NCI-H1417 (cell line): ENCODE measurements around the gene ADISSP.

Experiments
- DNase-seq, 3 experiments: peaks; one replicate each; lab custom pipeline; 2025; lab: John Stamatoyannopoulos, UW

The ADISSP gene

GRCh38 chr20:3714092-3714491 is 53.5 kb downstream of the ADISSP start:
- DNase-seq = no peak

- DNase-seq = no peak
Observed at GRCh38 chr20:3712279-3712873, 55.2 kb downstream of the ADISSP start, which contains the start of gene SIGLEC1. Gene SIGLEC1, minus strand, starts transcription at chr20:3712600. Its CDS starts 5,472 bp downstream, at chr20:3707128.

GRCh38 chr20:3711484-3711941 is 56.0 kb downstream of the ADISSP start:
- no peak for DNase-seq

GRCh38 chr20:3710703-3711483 is 56.7 kb downstream of the ADISSP start:
- peak; percentile 55 to 73 (median 61) for DNase-seq

GRCh38 chr20:3710011-3710466 is 57.5 kb downstream of the ADISSP start:
- no peak for DNase-seq

GRCh38 chr20:3707508-3707899 is 60.0 kb downstream of the ADISSP start:
- no peak for DNase-seq

GRCh38 chr20:3706774-3707507 is 60.6 kb downstream of the ADISSP start:
- DNase-seq = no peak

GRCh38 chr20:3705970-3706739 is 61.4 kb downstream of the ADISSP start:
- DNase-seq = no peak

GRCh38 chr20:3705491-3705969 is 62.0 kb downstream of the ADISSP start:
- no peak for DNase-seq

GRCh38 chr20:3704087-3704486 is 63.5 kb downstream of the ADISSP start:
- peak in 1 of 3 experiments; percentile 29 for DNase-seq
